DMS79 treated with DMSO at 0.1 percent for 48 hours (cell line): ENCODE measurements around the gene PCSK2.

Source experiments
- DNase-seq: peaks from one replicate; lab custom pipeline; 2025; lab: John Stamatoyannopoulos, UW

Gene PCSK2

GRCh38 chr20:17445543-17445942, 218.7 kb downstream of the PCSK2 start:
- no peak for DNase-seq

DNA sequence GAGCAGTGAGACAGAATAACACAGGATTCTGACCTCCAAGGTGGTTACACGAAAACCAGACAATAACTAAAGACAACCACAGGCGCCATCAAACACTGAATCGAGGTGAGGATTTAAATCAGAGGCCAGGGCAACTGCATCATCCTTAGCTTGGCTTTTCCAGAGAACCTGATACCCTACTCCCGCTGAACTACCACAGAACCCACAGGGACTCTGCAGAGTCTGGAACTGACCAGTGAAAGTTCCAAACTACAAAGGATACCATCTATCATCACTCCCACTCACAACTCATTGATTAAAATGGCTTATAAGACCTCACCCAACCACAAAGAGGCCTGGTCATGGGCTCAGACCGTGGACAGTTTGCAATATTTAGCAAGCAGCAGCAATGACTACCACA, 219.3 kb downstream of the PCSK2 start:
- no peak for DNase-seq

- no peak for DNase-seq
These were observed 221.2 kb downstream of the PCSK2 start for GRCh38 chr20:17448071-17448470.

GRCh38 chr20:17449031-17449430, 222.2 kb downstream of the PCSK2 start:
- no peak for DNase-seq

DNA sequence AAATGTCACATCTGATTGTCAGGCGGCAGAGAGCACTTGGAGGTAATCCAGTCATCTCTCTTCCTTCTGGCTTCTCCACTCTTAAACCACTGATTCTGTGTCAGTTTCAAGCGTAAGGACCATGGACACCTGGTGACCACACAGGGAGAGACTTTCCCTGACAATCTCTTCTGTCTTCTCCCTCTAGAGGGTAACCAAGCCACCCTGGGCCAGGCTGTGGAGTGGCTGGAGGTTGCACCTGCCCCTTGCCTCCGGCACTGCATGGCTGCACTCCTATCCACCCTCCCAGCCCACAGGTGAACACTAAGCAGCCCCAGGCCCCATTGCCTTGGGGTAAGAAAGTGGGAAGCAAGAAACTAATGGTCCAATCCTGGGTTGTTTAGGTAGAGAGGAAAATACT, 225.6 kb downstream of the PCSK2 start:
- DNase-seq = no peak

GRCh38 chr20:17453592-17453991, 226.8 kb downstream of the PCSK2 start:
- DNase-seq = no peak

- DNase-seq = no peak
These were observed 229.4 kb downstream of the PCSK2 start for GRCh38 chr20:17456279-17456678.

DNA sequence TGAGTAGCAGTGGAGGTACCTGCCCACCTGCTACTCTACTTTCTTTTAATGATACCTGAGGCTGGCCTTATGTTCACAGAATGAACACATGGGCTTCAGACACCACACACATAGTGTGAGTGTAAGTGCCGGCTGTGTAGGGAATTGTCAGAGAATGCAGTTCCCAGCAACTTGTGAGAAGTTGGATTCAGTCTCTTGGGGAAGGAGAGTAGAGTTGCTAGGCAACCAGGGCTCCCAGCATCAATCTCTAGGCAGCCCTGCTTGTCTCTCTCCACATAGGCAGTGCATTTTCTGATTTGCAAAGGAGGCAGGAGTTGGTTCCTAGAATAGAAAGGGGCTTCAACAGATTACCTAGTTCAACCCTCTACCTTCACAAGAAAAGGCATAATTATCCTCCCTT, 230.2 kb downstream of the PCSK2 start:
- DNase-seq = no peak

GRCh38 chr20:17457588-17458190, 230.8 kb downstream of the PCSK2 start:
- DNase-seq = no peak

GRCh38 chr20:17460119-17460518, 233.3 kb downstream of the PCSK2 start:
- no peak for DNase-seq

GRCh38 chr20:17461941-17462340, 235.1 kb downstream of the PCSK2 start:
- no peak for DNase-seq

DNA sequence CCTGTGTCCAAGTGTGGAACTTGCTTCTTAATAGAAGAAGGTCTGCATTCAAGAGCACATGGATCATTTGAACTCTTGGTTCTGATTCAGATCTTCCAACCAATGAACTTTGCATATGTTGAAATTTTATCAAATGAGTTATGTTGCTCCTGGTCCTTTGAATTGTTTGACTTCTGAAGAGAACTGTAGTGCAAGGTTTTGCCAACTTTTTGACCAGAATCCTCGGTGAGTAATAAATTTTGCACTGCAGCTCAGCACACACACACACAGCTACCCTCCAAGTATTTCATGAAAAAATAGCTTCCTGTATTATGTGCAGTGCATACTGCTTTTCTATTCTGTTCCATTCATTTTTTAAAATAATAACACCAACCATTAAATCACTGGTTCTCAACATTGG, 236.9 kb downstream of the PCSK2 start:
- no peak for DNase-seq

- DNase-seq = no peak
These were observed 238.4 kb downstream of the PCSK2 start for GRCh38 chr20:17465236-17465635.

- no peak for DNase-seq
These were observed 239.8 kb downstream of the PCSK2 start for GRCh38 chr20:17466641-17467040.

DNA sequence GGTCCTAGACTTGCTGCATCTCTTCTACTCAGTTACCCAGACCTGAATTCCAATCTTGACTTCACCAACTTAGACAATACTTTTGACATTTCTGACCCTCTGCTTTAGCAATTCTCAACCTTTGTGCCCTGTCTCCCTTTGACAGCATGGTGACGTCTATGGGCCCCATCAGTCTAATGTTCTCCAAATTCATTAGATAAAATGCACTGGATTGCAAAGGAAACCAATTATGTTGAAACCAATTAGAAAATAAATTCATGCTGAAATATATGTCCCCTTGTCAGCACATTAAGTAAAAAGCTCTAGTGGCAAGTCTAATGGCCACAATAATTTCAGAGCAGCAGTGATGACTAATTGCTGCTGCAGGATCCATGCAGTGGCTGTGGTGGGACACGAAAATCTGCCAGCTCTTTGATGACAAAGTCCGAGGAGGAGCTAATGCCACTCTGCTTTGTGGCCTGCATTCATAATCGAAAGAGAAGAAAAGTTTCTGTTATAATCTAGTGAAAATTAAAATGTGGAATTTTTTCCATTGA, 240.3 kb downstream of the PCSK2 start:
- no peak for DNase-seq

DNA sequence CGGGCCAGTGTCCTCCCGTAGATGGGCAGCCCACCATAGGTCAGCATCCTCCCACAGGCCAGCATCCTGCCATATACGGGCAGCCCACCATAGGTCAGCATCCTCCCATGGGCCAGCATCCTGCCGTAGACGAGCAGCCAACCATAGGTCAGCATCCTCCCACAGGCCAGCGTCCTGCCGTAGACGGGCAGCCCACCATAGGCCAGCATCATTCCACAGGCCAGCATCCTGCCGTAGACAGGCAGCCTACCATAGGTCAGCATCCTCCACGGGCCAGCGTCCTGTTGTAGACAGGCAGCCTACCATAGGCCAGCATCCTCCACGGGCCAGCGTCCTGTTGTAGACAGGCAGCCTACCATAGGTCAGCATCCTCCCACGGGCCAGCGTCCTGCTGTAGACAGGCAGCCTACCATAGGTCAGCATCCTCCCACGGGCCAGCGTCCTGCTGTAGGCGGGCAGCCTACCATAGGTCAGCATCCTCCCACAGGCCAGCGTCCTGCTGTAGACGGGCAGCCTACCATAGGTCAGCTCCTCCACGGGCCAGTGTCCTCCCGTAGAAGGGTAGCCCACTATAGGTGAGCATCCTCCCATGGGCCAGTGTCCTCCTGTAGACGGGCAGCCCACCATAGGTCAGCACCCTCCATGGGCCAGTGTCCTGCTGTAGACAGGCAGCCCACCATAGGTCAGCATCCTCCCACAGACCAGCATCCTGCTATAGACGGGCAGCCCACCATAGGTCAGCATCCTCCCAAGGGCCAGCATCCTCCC, 241.4 kb downstream of the PCSK2 start:
- no peak for DNase-seq

DNA sequence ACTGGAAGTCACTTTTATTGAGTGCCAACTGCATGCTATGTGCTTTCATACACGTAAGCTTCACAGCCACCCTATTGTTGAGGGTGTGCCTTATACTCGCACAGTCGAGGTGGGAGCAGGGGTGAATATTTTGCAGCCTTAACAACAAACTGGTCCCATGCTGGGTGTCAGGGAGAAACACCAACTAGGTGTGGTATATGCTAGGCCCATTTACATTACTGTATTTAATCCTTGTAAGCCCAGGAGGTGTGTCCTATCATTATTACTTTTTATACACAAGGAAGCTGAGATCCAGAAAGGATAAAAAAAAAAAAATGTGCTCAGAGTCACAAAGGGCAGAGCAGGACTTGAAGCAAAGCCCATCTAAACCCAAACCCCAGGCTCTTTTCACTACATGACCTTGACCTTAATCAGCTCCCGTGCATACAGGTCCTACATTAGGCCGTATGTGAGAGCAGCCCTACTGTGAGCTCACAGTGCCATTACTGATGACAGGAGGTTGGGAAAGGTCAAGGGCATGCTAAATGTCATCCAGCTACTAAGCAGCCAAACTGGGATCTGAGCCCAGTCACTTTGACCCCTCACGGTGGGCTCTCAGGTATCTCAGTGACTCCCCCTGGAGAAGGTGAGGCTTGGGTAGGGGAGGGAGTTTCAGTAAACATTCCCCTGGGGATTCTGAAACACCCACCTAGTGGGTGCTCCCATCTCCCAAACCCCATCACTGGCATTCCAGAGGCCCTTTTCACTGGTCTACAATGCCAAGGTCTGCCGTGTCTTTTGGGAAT, 242.6 kb downstream of the PCSK2 start:
- DNase-seq = no peak

GRCh38 chr20:17470521-17470920, 243.7 kb downstream of the PCSK2 start:
- no peak for DNase-seq

- no peak for DNase-seq
These were observed 244.1 kb downstream of the PCSK2 start for GRCh38 chr20:17470973-17471372.

GRCh38 chr20:17471606-17472187, 244.9 kb downstream of the PCSK2 start:
- DNase-seq = peak; percentile 94

DNA sequence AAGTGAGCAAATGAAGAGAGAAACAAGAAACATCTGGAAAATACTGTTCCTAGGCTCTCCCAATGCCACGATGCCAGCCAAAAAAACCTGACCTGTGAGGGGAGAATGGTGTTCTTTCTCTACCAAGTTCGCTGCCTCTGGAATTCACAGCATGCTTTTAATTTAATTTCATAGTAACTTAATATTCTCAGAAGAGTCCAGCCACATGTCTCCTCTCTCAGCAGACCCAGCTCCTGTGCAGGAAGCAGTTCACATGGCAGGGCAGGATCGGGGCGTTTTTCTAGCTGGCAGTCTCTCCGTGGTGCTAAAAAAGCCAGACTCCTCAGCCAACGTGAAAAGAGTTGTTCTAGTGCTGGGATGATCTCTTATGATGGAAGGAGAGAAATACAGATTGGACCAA, 246.8 kb downstream of the PCSK2 start:
- DNase-seq = no peak

GRCh38 chr20:17479063-17479657, 252.3 kb downstream of the PCSK2 start:
- DNase-seq = no peak
